Ovary (tissue), 3 donors: Measurements from ENCODE around the gene AADACL2.
"Not testable (repeated sequence)": the region's sequence is repeated elsewhere in the genome, so short reads cannot be mapped to it uniquely, and the experiment has no call there.

Experiments
- CTCF ChIP-seq, 3 donors: fragments of 450-650 bp in 2 of 3; fragments of 200-600 bp in 1 of 3; IDR thresholded peaks; one replicate each; pipeline versions ENCODE4 v1.5.1 to v1.8.0; 2016 to 2022; ENCODE audit warnings: antibody characterized with exemption in 3 of 3, mild to moderate bottlenecking in 1 of 3
- POLR2A ChIP-seq: fragments of 450-650 bp; IDR thresholded peaks from one replicate; pipeline ENCODE4 v1.6.1; 2017; ENCODE audit warnings: antibody characterized with exemption, mild to moderate bottlenecking, moderate library complexity
- donor health status: DM: no; HTN: no; CAD: no.

DNA sequence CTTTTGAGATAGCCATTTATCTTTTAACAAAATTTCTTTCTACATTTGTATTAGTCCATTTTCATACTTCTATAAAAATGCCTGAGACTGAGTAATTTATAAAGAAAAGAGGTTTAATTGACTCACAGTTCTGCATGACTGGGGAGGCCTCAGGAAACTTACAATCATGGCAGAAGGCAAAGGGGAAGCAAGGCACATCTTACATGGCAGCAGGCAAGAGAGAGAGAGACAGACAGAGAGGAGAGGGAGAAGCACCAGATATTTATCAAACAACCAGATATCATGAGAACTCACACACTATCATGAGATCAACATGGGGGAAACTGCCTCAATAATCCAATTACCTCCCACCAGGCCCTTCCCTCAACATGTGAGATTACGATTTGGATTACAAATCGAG, 57.0 kb downstream of the AADACL2 start:
- TF ChIP-seq CTCF (IDR thresholded peaks at IDR 0.05); POLR2A: not testable (repeated sequence)
